Tibial nerve (tissue), 4 donors: ENCODE data around the gene NR1H3.

Experiments
- EP300 ChIP-seq, 2 donors: sonication (generic); formaldehyde crosslinking; IDR thresholded peaks; one replicate each; pipeline ENCODE4 v1.6.1; 2017; ENCODE audit warnings: antibody characterized with exemption in 2 of 2, mild to moderate bottlenecking in 1 of 2
- POLR2A ChIP-seq, 2 donors: fragments of 450-650 bp; IDR thresholded peaks; one replicate each; pipeline ENCODE4 v1.6.1; 2017; ENCODE audit warnings: antibody characterized with exemption in 2 of 2, mild to moderate bottlenecking in 2 of 2, moderate library complexity in 2 of 2
- TF ChIP-seq, protein P1 (sequence below), 5 experiments: fragments of 200-600 bp in 3 of 5; fragments of 450-650 bp in 2 of 5; sonication (generic) in 3 of 5; IDR thresholded peaks; one replicate each; pipeline ENCODE4 v1.5.1; 2016 to 2019; ENCODE audit warnings: antibody characterized with exemption in 5 of 5, mild to moderate bottlenecking in 3 of 5, moderate library complexity in 2 of 5

DNA sequence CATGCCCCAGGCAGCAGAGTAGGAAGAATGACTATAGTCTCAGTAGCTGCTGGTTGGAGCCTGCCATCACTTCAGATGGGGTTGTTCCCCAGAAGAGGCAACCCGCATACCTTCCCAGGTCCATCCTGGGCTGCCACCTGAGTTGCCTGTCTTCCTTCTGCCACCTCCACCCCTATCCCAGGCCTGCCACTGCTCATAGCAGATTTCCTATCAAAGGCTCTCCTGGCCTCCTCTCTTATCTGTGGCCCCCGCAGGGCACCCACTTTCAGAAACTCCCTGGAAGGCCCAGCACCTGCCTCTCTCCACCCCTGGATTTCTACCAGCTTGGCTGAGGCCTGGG, 649 bp upstream of the NR1H3 start:
- TF ChIP-seq POLR2A (IDR thresholded peaks at IDR 0.05): no peak
- TF ChIP-seq, protein P1, sequence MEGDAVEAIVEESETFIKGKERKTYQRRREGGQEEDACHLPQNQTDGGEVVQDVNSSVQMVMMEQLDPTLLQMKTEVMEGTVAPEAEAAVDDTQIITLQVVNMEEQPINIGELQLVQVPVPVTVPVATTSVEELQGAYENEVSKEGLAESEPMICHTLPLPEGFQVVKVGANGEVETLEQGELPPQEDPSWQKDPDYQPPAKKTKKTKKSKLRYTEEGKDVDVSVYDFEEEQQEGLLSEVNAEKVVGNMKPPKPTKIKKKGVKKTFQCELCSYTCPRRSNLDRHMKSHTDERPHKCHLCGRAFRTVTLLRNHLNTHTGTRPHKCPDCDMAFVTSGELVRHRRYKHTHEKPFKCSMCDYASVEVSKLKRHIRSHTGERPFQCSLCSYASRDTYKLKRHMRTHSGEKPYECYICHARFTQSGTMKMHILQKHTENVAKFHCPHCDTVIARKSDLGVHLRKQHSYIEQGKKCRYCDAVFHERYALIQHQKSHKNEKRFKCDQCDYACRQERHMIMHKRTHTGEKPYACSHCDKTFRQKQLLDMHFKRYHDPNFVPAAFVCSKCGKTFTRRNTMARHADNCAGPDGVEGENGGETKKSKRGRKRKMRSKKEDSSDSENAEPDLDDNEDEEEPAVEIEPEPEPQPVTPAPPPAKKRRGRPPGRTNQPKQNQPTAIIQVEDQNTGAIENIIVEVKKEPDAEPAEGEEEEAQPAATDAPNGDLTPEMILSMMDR (IDR thresholded peaks at IDR 0.05): no peak
- TF ChIP-seq EP300 (IDR thresholded peaks at IDR 0.05): no peak
